Stimulated activated CD8-positive, alpha-beta memory T cell treated with anti-CD3 and anti-CD28 coated beads, Interleukin-7, amount 100 ng/mL, for 1 hour (primary cell): ENCODE measurements around the gene COPG2.

ENCODE experiments used
- DNase-seq, 2 donors: peaks; one replicate each; pipeline ENCODE4 v3.0.0-alpha.2; 2020; ENCODE audit warnings: low read depth in 2 of 2

COPG2 gene

GRCh38 chr7:130475776-130476175 is 192.8 kb downstream of the COPG2 start:
- DNase-seq: no peak

DNA sequence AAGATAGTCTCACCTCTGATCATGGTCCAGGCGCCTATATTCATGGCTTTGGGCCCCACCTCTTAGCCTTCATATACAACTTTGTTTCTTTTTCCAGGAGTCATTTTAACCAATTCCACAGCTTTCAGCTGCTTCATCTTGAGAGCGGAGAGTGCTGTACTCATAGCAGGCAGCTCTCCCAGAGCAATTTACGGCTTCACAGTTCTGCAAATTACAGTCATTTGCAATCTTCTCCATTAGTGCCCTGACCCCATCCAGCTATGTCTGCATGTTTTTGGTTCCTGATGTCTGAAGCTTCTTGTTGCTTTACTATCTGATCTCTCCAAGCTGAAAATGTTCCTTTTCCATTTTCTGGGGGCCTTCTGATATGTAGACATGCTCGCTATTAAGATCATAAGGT is 194.7 kb downstream of the COPG2 start:
- no peak for DNase-seq

GRCh38 chr7:130473289-130473688 is 195.3 kb downstream of the COPG2 start:
- no peak for DNase-seq

GRCh38 chr7:130471974-130472373 is 196.6 kb downstream of the COPG2 start:
- DNase-seq: no peak

- DNase-seq: no peak
Measured at GRCh38 chr7:130468612-130469011, 199.9 kb downstream of the COPG2 start.

DNA sequence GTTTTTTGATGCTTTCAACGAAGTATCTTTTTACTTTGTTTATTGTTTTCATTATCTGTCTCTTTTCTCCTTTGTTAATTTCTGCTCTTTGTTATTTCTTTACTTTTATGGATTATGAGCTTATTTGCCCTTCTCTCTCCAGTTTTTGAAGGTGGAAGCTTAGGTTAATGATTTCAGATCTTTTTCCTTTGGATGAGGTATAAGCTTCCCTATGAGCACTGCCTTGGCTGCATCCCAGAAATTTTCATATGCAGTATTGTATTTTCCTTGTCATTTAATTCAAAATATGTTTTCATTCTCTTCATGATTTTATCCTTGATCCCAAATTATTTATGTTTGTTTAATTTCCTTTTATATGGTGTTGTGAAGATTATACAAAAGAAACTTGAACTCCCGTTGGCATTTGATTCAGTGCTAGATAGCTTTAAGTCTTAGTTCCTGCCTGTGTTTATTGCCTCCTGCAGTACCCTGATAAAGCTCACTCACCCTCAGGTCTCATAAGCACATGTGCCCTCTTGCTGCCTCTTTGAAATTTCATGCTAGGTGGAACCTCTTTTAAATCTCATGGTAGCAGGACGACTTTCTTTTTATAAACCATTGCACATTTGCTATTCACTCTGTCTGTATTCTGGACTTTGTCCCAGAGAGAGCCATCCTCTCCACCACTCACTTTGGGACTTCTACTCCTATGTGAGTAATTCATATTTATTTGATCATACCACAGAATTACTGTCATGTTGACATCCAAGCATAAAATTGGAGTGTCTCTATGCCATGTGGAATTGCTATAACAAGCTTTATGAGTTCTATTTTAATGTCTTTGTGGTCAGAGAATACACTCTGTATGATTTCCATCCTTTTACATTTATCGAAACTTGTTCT is 204.8 kb downstream of the COPG2 start:
- no peak for DNase-seq

GRCh38 chr7:130461272-130461671 is 207.3 kb downstream of the COPG2 start:
- no peak for DNase-seq

- no peak for DNase-seq
Measured at GRCh38 chr7:130458257-130458656, 210.3 kb downstream of the COPG2 start.
